ENCODE measurements around the gene ILDR2. TPM values are rescaled to one million over a fixed set of nuclear protein-coding genes. Genes with fewer than 3 reads are reported as not detected.
A peak's percentile ranks its signal among the peaks of the same experiment; 100 is the strongest.

Gene ILDR2, protein sequence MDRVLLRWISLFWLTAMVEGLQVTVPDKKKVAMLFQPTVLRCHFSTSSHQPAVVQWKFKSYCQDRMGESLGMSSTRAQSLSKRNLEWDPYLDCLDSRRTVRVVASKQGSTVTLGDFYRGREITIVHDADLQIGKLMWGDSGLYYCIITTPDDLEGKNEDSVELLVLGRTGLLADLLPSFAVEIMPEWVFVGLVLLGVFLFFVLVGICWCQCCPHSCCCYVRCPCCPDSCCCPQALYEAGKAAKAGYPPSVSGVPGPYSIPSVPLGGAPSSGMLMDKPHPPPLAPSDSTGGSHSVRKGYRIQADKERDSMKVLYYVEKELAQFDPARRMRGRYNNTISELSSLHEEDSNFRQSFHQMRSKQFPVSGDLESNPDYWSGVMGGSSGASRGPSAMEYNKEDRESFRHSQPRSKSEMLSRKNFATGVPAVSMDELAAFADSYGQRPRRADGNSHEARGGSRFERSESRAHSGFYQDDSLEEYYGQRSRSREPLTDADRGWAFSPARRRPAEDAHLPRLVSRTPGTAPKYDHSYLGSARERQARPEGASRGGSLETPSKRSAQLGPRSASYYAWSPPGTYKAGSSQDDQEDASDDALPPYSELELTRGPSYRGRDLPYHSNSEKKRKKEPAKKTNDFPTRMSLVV
- not detected in 3 replicates for polyA plus RNA-seq
- polyA plus RNA-seq (2011; ENCODE audit: low read depth), result not detected
- polyA plus RNA-seq (2011; cell fraction: cytosol; rRNA removed), result not detected in 2 replicates
- not detected in 2 replicates for polyA plus RNA-seq (2011; cell fraction: nucleus; rRNA removed)
- not detected in 2 replicates for polyA plus RNA-seq (2012; ENCODE audit: low replicate concordance)
- polyA minus RNA-seq, result not detected in 3 replicates
- polyA minus RNA-seq (2011; cell fraction: cytosol; rRNA and poly(A)+ RNA removed), result not detected
- polyA minus RNA-seq (2011; cell fraction: nucleus; rRNA and poly(A)+ RNA removed), result not detected in 2 replicates

DNA sequence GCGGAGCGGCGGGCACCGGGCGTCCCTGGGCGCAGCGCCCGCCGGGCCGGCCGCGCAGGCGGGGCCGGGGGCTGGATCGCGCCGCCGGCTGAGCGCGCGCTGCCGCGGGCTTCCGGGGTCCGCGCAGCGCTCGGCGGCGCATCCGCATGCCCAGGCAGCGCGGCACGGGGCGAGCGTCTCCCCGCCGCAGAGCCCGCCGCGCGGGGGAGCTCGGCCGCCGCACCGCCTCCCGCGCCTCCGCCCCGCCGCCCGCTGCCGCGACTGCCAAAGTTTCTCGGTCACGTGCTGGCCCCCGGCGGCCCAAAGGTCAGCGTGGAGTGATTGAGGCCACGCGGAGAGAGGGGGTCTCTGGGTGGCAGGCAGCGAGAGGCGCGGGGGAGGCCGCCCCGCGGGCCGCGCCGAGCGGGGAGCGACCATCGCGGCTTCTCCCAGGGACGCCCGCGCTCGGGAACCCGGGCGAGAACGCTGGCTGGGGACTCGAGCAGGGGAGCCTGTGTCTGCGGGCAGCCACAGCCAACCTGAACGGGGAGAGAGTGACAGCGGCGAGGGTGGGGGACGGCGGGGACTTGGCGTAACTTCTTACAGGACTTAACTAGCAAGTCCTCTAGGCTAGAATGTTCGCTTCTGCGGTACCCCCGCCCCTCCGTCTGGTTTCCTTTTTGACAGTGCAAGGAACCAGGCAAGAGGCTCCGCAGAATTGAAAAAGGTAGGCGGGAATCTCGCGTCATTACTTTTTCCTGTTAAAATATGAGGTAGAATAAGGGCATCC, at the start of gene ILDR2:
Gene ILDR2, minus strand, starts transcription at position 180 of the 769 bp plus-strand sequence. CDS start 272 bp downstream, outside the sequence.
- peak within 1 kb of the TSS; percentile 70 for H2AFZ ChIP-seq (ENCODE audit: control insufficient read depth, low read length)
- no peak for DNase-seq (ENCODE audit: low read depth, low spot score)

GRCh38 chr1:167022384-167022783, 47.0 kb upstream of the ILDR2 start:
- Histone ChIP-seq H3K79me2 (ENCODE audit: control insufficient read depth, insufficient read depth, low read length) (no peaks in the 10 kb centered on the region), H3K27me3 (ENCODE audit: control insufficient read depth, extremely low read depth, insufficient read depth, low read length) (no peaks in the 10 kb centered on the region), H4K20me1 (ENCODE audit: control insufficient read depth, extremely low read depth, insufficient read depth, low read length) (no peaks in the 10 kb centered on the region), H3K9me3 (ENCODE audit: control insufficient read depth, low read depth, low read length) (no peaks in the 10 kb centered on the region), H3K4me1 (ENCODE audit: control insufficient read depth, extremely low read depth, insufficient read depth, low read length) (no peaks in the 10 kb centered on the region), H3K9ac (ENCODE audit: control insufficient read depth, extremely low read depth, insufficient read depth, low read length) (no peak overlapping the region), H3K4me3 (ENCODE audit: control insufficient read depth in 2 of 3, extremely low read depth in 1 of 3, insufficient read depth in 2 of 3, low read depth in 1 of 3, low read length in 3 of 3) (no peak overlapping the region), H3K27ac (ENCODE audit: control insufficient read depth, insufficient read depth, low read length) (no peak overlapping the region), H3K36me3 (ENCODE audit: control insufficient read depth in 2 of 2, extremely low read depth in 1 of 2, insufficient read depth in 2 of 2, low read length in 2 of 2) (no peaks in the 10 kb centered on the region), H3K4me2 (ENCODE audit: control insufficient read depth, extremely low read depth, insufficient read depth, low read depth, low read length) (no peak overlapping the region), H2AFZ (ENCODE audit: control insufficient read depth, low read length) (no peak overlapping the region), H3K9me1 (ENCODE audit: control insufficient read depth, extremely low read depth, insufficient read depth, low read length) (no peaks in the 10 kb centered on the region)
- dilution Hi-C loops (cut with MboI; ENCODE audit: extremely low pct_ligation_motif_present, low sequenced_read_pairs), result no loop called here
- no peak for FAIRE-seq
- no peak for DNase-seq (ENCODE audit: low read depth, low spot score)
- TF ChIP-seq EZH2 (IDR thresholded peaks at IDR 0.05; ENCODE audit: low read length), result no peak
- TF ChIP-seq, protein P1, sequence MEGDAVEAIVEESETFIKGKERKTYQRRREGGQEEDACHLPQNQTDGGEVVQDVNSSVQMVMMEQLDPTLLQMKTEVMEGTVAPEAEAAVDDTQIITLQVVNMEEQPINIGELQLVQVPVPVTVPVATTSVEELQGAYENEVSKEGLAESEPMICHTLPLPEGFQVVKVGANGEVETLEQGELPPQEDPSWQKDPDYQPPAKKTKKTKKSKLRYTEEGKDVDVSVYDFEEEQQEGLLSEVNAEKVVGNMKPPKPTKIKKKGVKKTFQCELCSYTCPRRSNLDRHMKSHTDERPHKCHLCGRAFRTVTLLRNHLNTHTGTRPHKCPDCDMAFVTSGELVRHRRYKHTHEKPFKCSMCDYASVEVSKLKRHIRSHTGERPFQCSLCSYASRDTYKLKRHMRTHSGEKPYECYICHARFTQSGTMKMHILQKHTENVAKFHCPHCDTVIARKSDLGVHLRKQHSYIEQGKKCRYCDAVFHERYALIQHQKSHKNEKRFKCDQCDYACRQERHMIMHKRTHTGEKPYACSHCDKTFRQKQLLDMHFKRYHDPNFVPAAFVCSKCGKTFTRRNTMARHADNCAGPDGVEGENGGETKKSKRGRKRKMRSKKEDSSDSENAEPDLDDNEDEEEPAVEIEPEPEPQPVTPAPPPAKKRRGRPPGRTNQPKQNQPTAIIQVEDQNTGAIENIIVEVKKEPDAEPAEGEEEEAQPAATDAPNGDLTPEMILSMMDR (optimal IDR thresholded peaks at IDR 0.05 in 1 of 3, IDR thresholded peaks at IDR 0.05 in 1 of 3, conservative IDR thresholded peaks at IDR 0.05 in 1 of 3; ENCODE audit: extremely low read depth in 1 of 3, insufficient read depth in 2 of 3, low read length in 3 of 3), result no peak

More for the DNA sequence above, at the start of gene ILDR2:
- no peaks in the 10 kb centered on the region for H3K9me3 ChIP-seq (ENCODE audit: control insufficient read depth, low read depth, low read length)
- no peaks in the 10 kb centered on the region for H3K4me1 ChIP-seq (ENCODE audit: control insufficient read depth, extremely low read depth, insufficient read depth, low read length)
- H3K27ac ChIP-seq (ENCODE audit: control insufficient read depth, insufficient read depth, low read length), result no peak within 1 kb of the TSS
- peak; percentile 90 for TF ChIP-seq EZH2 (IDR thresholded peaks at IDR 0.05; ENCODE audit: low read length)
- TF ChIP-seq, protein P1 (optimal IDR thresholded peaks at IDR 0.05 in 1 of 3, IDR thresholded peaks at IDR 0.05 in 1 of 3, conservative IDR thresholded peaks at IDR 0.05 in 1 of 3; ENCODE audit: extremely low read depth in 1 of 3, insufficient read depth in 2 of 3, low read length in 3 of 3), result peak in 1 of 3 experiments; percentile 35
- no peak within 1 kb of the TSS for H3K9ac ChIP-seq (ENCODE audit: control insufficient read depth, extremely low read depth, insufficient read depth, low read length)
- no peaks in the 10 kb centered on the region for H3K79me2 ChIP-seq (ENCODE audit: control insufficient read depth, insufficient read depth, low read length)
- no peaks in the 10 kb centered on the region for H3K9me1 ChIP-seq (ENCODE audit: control insufficient read depth, extremely low read depth, insufficient read depth, low read length)
- peak within 1 kb of the TSS; percentile 39 to 52 (median 50) for H3K4me3 ChIP-seq (ENCODE audit: control insufficient read depth in 2 of 3, extremely low read depth in 1 of 3, insufficient read depth in 2 of 3, low read depth in 1 of 3, low read length in 3 of 3)
- no peak for FAIRE-seq
- dilution Hi-C loops (cut with MboI; ENCODE audit: extremely low pct_ligation_motif_present, low sequenced_read_pairs), result no loop called here
- H3K4me2 ChIP-seq (ENCODE audit: control insufficient read depth, extremely low read depth, insufficient read depth, low read depth, low read length), result peak within 1 kb of the TSS; percentile 83
- H4K20me1 ChIP-seq (ENCODE audit: control insufficient read depth, extremely low read depth, insufficient read depth, low read length), result no peaks in the 10 kb centered on the region
- peaks cover 71% of the 10 kb centered on the region for H3K27me3 ChIP-seq (ENCODE audit: control insufficient read depth, extremely low read depth, insufficient read depth, low read length)
- no peaks in the 10 kb centered on the region for H3K36me3 ChIP-seq (ENCODE audit: control insufficient read depth in 2 of 2, extremely low read depth in 1 of 2, insufficient read depth in 2 of 2, low read length in 2 of 2)
